ENCODE measurements around the gene SPATA13. TPM values are rescaled to one million over a fixed set of nuclear protein-coding genes. Genes with fewer than 3 reads are reported as not detected.

Gene SPATA13
- total RNA-seq, 2 donors from 2014 or later, result 85.2 to 163 TPM

DNA sequence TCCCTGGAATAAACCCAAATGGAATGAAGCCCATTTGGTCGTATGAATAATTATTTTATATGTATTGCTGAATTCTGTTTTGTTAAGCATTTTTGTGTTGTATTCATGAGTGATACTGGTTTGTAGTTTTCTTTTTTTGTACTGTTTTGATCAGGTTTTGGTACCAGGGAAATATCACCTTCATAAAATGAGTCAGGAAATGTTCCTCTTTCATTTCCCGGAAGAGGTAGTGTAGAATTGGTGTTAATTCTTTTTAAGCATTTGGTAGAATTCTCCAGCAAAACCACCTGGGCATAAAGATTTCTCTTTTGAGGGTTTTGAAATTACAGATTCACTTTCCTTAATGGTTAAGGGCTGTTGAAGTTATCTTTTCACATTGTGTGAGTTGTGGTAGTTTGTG is 13.3 kb downstream of the SPATA13 start:
- WGBS, result 57% methylated on average over 2 of the region's 2 CpGs
- Histone ChIP-seq H3K4me1 (replicated peaks) (peaks cover 3% of the 10 kb centered on the region), H3K27ac (no peak overlapping the region), H3K9me3 (no peaks in the 10 kb centered on the region), H3K4me3 (no peak overlapping the region), H3K27me3 (replicated peaks; ENCODE audit: insufficient read depth) (no peaks in the 10 kb centered on the region), H3K36me3 (no peaks in the 10 kb centered on the region)
- TF ChIP-seq POLR2A (IDR thresholded peaks at IDR 0.05) (no peak), POLR2AphosphoS5 (IDR thresholded peaks at IDR 0.05) (no peak)
- TF ChIP-seq, protein P1, sequence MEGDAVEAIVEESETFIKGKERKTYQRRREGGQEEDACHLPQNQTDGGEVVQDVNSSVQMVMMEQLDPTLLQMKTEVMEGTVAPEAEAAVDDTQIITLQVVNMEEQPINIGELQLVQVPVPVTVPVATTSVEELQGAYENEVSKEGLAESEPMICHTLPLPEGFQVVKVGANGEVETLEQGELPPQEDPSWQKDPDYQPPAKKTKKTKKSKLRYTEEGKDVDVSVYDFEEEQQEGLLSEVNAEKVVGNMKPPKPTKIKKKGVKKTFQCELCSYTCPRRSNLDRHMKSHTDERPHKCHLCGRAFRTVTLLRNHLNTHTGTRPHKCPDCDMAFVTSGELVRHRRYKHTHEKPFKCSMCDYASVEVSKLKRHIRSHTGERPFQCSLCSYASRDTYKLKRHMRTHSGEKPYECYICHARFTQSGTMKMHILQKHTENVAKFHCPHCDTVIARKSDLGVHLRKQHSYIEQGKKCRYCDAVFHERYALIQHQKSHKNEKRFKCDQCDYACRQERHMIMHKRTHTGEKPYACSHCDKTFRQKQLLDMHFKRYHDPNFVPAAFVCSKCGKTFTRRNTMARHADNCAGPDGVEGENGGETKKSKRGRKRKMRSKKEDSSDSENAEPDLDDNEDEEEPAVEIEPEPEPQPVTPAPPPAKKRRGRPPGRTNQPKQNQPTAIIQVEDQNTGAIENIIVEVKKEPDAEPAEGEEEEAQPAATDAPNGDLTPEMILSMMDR (IDR thresholded peaks at IDR 0.05), result no peak
- DNase-seq (ENCODE audit: low spot score), result no peak
- intact Hi-C loops (cut with DNase I), result no loop called here

DNA sequence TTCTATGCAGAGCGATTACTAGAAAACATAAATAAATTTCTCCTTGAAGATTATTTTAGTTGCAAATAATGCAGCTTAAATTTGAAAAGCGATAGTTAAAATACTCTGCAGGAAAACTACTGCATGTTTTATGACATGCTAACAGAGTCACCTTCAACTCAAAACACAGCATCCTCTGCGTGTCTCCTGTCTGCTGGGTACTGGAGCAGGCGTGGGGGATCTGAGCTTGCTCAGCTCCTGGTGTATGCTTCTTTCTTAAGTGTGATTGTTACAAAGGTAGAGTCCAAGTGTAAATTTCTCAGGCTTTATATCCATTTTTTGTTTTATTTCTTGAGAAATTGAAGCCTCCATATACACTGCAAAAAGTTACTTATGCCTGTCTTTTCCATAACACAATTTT is 15.3 kb downstream of the SPATA13 start:
- H3K4me1 ChIP-seq (replicated peaks), result peaks cover 3% of the 10 kb centered on the region
- no peak for TF ChIP-seq POLR2A (IDR thresholded peaks at IDR 0.05)
- TF ChIP-seq, protein P1 (IDR thresholded peaks at IDR 0.05), result no peak
- no peak for TF ChIP-seq POLR2AphosphoS5 (IDR thresholded peaks at IDR 0.05)
- H3K27ac ChIP-seq, result peak overlapping the region in 1 of 2 donors; percentile 2
- no peaks in the 10 kb centered on the region for H3K36me3 ChIP-seq
- 85% methylated on average over 4 of the region's 4 CpGs for WGBS
- H3K9me3 ChIP-seq, result no peaks in the 10 kb centered on the region
- no peaks in the 10 kb centered on the region for H3K27me3 ChIP-seq (replicated peaks; ENCODE audit: insufficient read depth)
- no peak overlapping the region for H3K4me3 ChIP-seq
- intact Hi-C loops (cut with DNase I), result no loop called here
- DNase-seq (ENCODE audit: low spot score), result no peak

- 87% methylated on average over 8 of the region's 8 CpGs for WGBS
- H3K36me3 ChIP-seq, result no peaks in the 10 kb centered on the region
- peaks cover 3% of the 10 kb centered on the region for H3K4me1 ChIP-seq (replicated peaks)
- no peak overlapping the region for H3K4me3 ChIP-seq
- no peaks in the 10 kb centered on the region for H3K9me3 ChIP-seq
- TF ChIP-seq, protein P1 (IDR thresholded peaks at IDR 0.05), result no peak
- TF ChIP-seq POLR2A (IDR thresholded peaks at IDR 0.05), result no peak
- no peak for TF ChIP-seq POLR2AphosphoS5 (IDR thresholded peaks at IDR 0.05)
- no peak overlapping the region for H3K27ac ChIP-seq
- no peak for DNase-seq (ENCODE audit: low spot score)
- intact Hi-C loops (cut with DNase I), result no loop called here
- no peaks in the 10 kb centered on the region for H3K27me3 ChIP-seq (replicated peaks; ENCODE audit: insufficient read depth)
Measured at GRCh38 chr13:24176351-24177101, 16.0 kb downstream of the SPATA13 start.

GRCh38 chr13:24178847-24179485 is 18.4 kb downstream of the SPATA13 start:
- DNase-seq (ENCODE audit: low spot score), result no peak
- Histone ChIP-seq H3K4me1 (replicated peaks) (peaks cover 3% of the 10 kb centered on the region), H3K4me3 (no peak overlapping the region), H3K9me3 (no peaks in the 10 kb centered on the region), H3K36me3 (no peaks in the 10 kb centered on the region), H3K27me3 (replicated peaks; ENCODE audit: insufficient read depth) (no peaks in the 10 kb centered on the region), H3K27ac (no peak overlapping the region)
- WGBS, result 88% methylated on average over 2 of the region's 2 CpGs
- TF ChIP-seq, protein P1 (IDR thresholded peaks at IDR 0.05), result no peak
- no peak for TF ChIP-seq POLR2AphosphoS5 (IDR thresholded peaks at IDR 0.05)
- TF ChIP-seq POLR2A (IDR thresholded peaks at IDR 0.05), result no peak
- intact Hi-C loops (cut with DNase I), result no loop called here

DNA sequence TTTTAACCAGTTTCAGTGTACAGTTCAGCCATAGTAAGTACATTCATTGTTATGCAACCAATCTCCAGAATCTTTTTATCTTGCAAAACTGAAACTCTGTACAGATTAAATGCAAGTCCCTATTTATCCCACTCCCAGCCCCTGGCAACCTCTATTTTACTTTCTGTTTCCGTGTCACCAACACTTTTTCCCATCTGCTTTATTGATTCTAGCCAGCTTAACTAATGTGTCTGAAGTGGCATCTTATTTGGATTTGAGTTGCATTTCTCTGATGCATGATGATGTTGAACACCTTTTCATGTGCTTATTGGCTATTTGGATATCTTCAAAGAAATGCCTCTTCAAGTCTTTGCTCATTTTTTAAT is 18.9 kb downstream of the SPATA13 start:
- H3K9me3 ChIP-seq, result no peaks in the 10 kb centered on the region
- H3K4me1 ChIP-seq (replicated peaks), result peaks cover 3% of the 10 kb centered on the region
- no peak overlapping the region for H3K4me3 ChIP-seq
- intact Hi-C loops (cut with DNase I), result no loop called here
- no peaks in the 10 kb centered on the region for H3K27me3 ChIP-seq (replicated peaks; ENCODE audit: insufficient read depth)
- TF ChIP-seq POLR2AphosphoS5 (IDR thresholded peaks at IDR 0.05), result no peak
- TF ChIP-seq, protein P1 (IDR thresholded peaks at IDR 0.05), result no peak
- no peak for TF ChIP-seq POLR2A (IDR thresholded peaks at IDR 0.05)
- WGBS, result 87% methylated on average over 1 of the region's 1 CpG
- DNase-seq (ENCODE audit: low spot score), result no peak
- no peak overlapping the region for H3K27ac ChIP-seq
- H3K36me3 ChIP-seq, result no peaks in the 10 kb centered on the region
